Measurements from ENCODE around the gene SPOCK2.

Gene SPOCK2

GRCh38 chr10:72059843-72060822 is 28.2 kb downstream of the SPOCK2 start:
- no peak overlapping the region for H3K4me3 ChIP-seq (ENCODE audit: control insufficient read depth, low read depth, low read length)
- TF ChIP-seq CTCF (conservative IDR thresholded peaks at IDR 0.05; ENCODE audit: control insufficient read depth, insufficient read depth, low read depth, low read length): no peak

GRCh38 chr10:72058989-72059842 is 29.1 kb downstream of the SPOCK2 start:
- H3K4me3 ChIP-seq (ENCODE audit: control insufficient read depth, low read depth, low read length): no peak overlapping the region
- TF ChIP-seq CTCF (conservative IDR thresholded peaks at IDR 0.05; ENCODE audit: control insufficient read depth, insufficient read depth, low read depth, low read length): no peak
- peak; percentile 18 for DNase-seq (ENCODE audit: low read depth)

More at GRCh38 chr10:72059843-72060822, 28.2 kb downstream of the SPOCK2 start:
- no peak for DNase-seq (ENCODE audit: low read depth)

- no peak for TF ChIP-seq CTCF (conservative IDR thresholded peaks at IDR 0.05; ENCODE audit: control insufficient read depth, insufficient read depth, low read depth, low read length)
- DNase-seq (ENCODE audit: low read depth): no peak
- no peak overlapping the region for H3K4me3 ChIP-seq (ENCODE audit: control insufficient read depth, low read depth, low read length)
Observed at GRCh38 chr10:72058347-72058898, 29.9 kb downstream of the SPOCK2 start.

GRCh38 chr10:72056932-72057751 is 31.2 kb downstream of the SPOCK2 start:
- no peak for TF ChIP-seq CTCF (conservative IDR thresholded peaks at IDR 0.05; ENCODE audit: control insufficient read depth, insufficient read depth, low read depth, low read length)
- DNase-seq (ENCODE audit: low read depth): no peak
- no peak overlapping the region for H3K4me3 ChIP-seq (ENCODE audit: control insufficient read depth, low read depth, low read length)

GRCh38 chr10:72056113-72056512 is 32.2 kb downstream of the SPOCK2 start:
- H3K4me3 ChIP-seq (ENCODE audit: control insufficient read depth, low read depth, low read length): no peak overlapping the region
- no peak for DNase-seq (ENCODE audit: low read depth)
- no peak for TF ChIP-seq CTCF (conservative IDR thresholded peaks at IDR 0.05; ENCODE audit: control insufficient read depth, insufficient read depth, low read depth, low read length)

- TF ChIP-seq CTCF (conservative IDR thresholded peaks at IDR 0.05; ENCODE audit: control insufficient read depth, insufficient read depth, low read depth, low read length): no peak
- H3K4me3 ChIP-seq (ENCODE audit: control insufficient read depth, low read depth, low read length): no peak overlapping the region
- no peak for DNase-seq (ENCODE audit: low read depth)
Observed at GRCh38 chr10:72053690-72054089, 34.7 kb downstream of the SPOCK2 start.
